ENCODE results near the gene NECAB2.

NECAB2 gene

DNA sequence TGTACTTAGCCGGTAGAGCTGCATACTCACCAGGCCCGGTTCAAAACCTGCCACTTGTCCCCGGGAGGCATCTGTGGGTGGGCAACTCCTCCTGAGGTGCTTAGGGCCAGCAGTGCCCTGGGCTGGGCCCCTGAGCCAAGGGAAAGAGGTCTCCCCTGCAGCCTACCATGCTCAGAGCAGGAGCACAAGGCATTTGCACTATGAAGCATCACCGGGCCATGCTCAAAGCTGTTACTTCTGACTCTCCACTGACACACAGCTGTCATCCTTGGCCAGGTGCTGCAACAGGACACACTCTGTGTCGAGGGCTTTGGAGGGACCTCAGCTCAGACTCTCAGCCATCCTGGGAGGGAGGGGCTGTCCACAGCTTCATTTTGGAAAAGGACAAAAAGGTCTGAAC lies 37.3 kb downstream of the NECAB2 start:
- H3K27me3 ChIP-seq (ENCODE audit: low read depth, low read length): no peaks in the 10 kb centered on the region
- H3K4me3 ChIP-seq (ENCODE audit: low read depth in 1 of 2, low read length in 2 of 2): no peak overlapping the region
- H3K9me3 ChIP-seq (ENCODE audit: control insufficient read depth in 1 of 2, low read length in 2 of 2): no peaks in the 10 kb centered on the region
- no peak overlapping the region for H3K27ac ChIP-seq (ENCODE audit: low read length)
- H3K4me1 ChIP-seq (ENCODE audit: control insufficient read depth in 1 of 2, insufficient read depth in 2 of 2, low read length in 2 of 2): no peaks in the 10 kb centered on the region
- no peaks in the 10 kb centered on the region for H3K36me3 ChIP-seq (ENCODE audit: control insufficient read depth in 1 of 2, insufficient read depth in 2 of 2, low read length in 2 of 2)

DNA sequence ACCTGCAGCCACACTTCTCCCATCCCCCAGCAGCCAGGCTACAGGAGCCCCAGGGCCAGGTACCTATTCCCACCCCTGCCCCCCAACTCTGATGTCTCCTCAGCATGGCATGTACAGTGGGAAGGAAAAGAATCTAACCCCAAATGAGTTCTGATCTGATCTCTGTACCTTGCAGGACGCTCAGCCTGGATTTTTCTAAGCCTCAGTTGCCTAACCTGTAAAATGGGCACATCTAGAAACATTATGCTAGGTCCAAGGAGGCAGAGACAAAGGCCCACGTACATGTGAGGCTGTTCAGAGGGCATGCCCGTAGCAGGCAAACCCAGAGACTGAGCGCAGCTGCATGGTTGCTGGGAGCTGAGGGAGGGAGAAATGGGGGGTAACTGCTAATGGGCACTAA lies 39.5 kb downstream of the NECAB2 start:
- H3K4me3 ChIP-seq (ENCODE audit: low read depth in 1 of 2, low read length in 2 of 2): no peak overlapping the region
- no peaks in the 10 kb centered on the region for H3K4me1 ChIP-seq (ENCODE audit: control insufficient read depth in 1 of 2, insufficient read depth in 2 of 2, low read length in 2 of 2)
- H3K36me3 ChIP-seq (ENCODE audit: control insufficient read depth in 1 of 2, insufficient read depth in 2 of 2, low read length in 2 of 2): no peaks in the 10 kb centered on the region
- H3K9me3 ChIP-seq (ENCODE audit: control insufficient read depth in 1 of 2, low read length in 2 of 2): no peaks in the 10 kb centered on the region
- H3K27ac ChIP-seq (ENCODE audit: low read length): no peak overlapping the region
- no peaks in the 10 kb centered on the region for H3K27me3 ChIP-seq (ENCODE audit: low read depth, low read length)

DNA sequence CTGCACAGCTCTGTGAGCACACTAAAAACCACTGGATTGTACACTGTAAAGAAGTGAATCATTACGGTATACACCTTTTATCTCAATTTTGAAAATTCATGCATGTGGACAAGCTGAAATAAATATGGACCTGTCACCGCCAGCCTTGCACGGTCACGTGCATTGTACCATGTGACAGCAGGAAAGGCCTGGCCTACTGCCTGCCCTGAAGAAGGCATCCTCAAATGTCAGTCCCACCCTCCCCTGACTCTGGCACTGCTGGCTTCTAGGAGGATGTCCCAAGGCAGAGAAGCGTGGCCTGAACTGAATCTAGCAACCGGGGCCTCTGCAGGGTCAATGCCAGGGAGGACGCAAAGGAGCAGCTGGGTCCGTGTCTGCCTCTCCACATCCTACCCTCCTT lies 39.9 kb downstream of the NECAB2 start:
- Histone ChIP-seq H3K36me3 (ENCODE audit: control insufficient read depth in 1 of 2, insufficient read depth in 2 of 2, low read length in 2 of 2) (no peaks in the 10 kb centered on the region), H3K9me3 (ENCODE audit: control insufficient read depth in 1 of 2, low read length in 2 of 2) (no peaks in the 10 kb centered on the region), H3K4me1 (ENCODE audit: control insufficient read depth in 1 of 2, insufficient read depth in 2 of 2, low read length in 2 of 2) (no peaks in the 10 kb centered on the region), H3K27ac (ENCODE audit: low read length) (no peak overlapping the region), H3K27me3 (ENCODE audit: low read depth, low read length) (no peaks in the 10 kb centered on the region), H3K4me3 (ENCODE audit: low read depth in 1 of 2, low read length in 2 of 2) (no peak overlapping the region)

DNA sequence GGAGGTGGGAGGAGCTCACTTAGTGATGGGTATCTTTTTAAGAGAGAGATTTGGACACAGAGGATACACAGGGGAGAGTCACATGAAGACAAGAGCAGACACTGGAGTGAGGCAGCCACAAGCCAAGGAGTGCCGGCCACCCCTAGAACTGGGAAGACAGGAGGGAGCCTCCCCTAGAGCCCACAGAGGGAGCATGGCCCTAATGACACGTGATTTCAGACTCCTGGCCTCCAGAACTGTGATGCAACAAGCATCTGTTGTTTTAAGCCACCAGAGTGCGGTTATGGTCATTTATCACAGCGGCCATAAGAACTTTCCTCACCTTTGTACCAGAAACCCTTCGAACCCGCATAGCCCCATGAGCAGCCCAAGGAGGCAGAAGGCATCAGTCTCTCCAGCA lies 41.2 kb downstream of the NECAB2 start:
- no peaks in the 10 kb centered on the region for H3K9me3 ChIP-seq (ENCODE audit: control insufficient read depth in 1 of 2, low read length in 2 of 2)
- no peaks in the 10 kb centered on the region for H3K27me3 ChIP-seq (ENCODE audit: low read depth, low read length)
- H3K4me3 ChIP-seq (ENCODE audit: low read depth in 1 of 2, low read length in 2 of 2): no peak overlapping the region
- no peaks in the 10 kb centered on the region for H3K4me1 ChIP-seq (ENCODE audit: control insufficient read depth in 1 of 2, insufficient read depth in 2 of 2, low read length in 2 of 2)
- no peak overlapping the region for H3K27ac ChIP-seq (ENCODE audit: low read length)
- no peaks in the 10 kb centered on the region for H3K36me3 ChIP-seq (ENCODE audit: control insufficient read depth in 1 of 2, insufficient read depth in 2 of 2, low read length in 2 of 2)

DNA sequence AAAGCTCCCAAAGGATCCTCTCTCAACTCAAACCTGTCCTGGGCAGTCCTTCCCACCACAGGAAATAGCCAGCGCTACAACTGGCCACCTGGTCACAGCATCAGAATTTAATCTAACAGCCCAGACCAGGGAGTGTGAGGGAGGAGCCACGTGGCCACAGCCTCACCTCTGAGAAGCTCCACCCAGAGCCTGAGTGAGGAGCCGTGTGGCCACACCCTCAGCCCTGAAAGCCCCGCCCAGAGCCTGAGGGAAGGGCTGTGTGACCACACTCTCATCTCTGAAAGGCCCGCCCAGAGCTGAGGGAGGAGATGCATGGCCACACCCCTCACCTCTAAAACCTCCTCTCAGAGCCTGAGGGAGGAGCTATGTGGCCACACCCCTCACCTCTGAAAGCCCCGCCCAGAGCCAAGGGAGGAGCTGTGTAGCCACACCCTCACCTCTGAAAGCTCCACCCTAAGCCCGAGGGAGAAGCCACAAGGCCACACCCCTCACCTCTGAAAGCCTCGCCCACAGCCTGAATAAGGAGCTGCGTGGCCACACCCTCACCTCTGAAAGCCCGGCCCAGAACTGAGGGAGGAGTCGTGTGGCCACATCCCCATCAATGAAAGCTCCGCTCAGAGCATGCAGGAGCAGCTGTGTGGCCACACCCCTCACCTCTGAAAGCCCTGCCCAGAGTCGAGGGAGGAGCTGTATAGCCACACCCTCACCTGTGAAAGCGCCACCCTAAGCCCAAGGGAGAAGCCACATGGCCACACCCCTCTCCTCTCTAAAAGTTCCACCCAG lies 45.9 kb downstream of the NECAB2 start:
- H3K27ac ChIP-seq (ENCODE audit: low read length): no peak overlapping the region
- H3K9me3 ChIP-seq (ENCODE audit: control insufficient read depth in 1 of 2, low read length in 2 of 2): no peaks in the 10 kb centered on the region
- H3K27me3 ChIP-seq (ENCODE audit: low read depth, low read length): no peaks in the 10 kb centered on the region
- H3K4me1 ChIP-seq (ENCODE audit: control insufficient read depth in 1 of 2, insufficient read depth in 2 of 2, low read length in 2 of 2): no peaks in the 10 kb centered on the region
- no peaks in the 10 kb centered on the region for H3K36me3 ChIP-seq (ENCODE audit: control insufficient read depth in 1 of 2, insufficient read depth in 2 of 2, low read length in 2 of 2)
- no peak overlapping the region for H3K4me3 ChIP-seq (ENCODE audit: low read depth in 1 of 2, low read length in 2 of 2)

DNA sequence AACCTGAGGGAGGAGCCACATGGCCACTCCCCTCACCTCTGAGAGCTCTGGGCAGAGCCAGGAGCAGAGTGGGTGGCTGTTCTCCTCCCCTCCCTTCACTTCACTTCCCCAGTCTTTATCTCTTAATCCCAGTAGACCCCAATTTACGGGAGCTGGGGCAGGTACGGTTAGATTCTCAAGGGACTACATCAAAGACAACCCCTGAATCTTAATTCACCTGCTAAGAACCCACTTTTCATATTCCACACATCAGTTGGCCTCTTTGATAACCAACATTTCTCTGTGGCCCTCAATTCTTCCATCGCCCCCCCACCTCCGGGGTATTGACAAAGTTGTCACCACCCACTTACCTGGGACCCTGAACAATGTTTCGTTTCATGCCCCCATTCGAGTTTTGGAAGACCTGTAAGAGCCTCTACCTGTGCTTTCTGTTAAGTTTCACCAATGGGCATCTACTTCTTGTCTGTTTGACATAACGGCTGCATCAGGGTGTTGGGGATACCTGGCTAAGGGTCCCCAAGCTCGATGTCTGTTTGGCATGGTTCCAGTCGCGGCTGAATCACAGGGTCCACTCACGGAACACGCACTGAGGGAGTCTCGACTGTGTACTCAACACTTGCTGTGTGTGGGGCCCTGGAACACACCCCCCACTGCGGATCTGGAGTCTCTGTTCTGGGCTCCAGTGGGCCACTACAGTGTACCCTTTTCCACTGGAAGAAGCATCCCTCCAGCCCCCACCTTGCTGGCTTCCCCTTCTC lies 46.7 kb downstream of the NECAB2 start:
- Histone ChIP-seq H3K27ac (ENCODE audit: low read length) (no peak overlapping the region), H3K4me3 (ENCODE audit: low read depth in 1 of 2, low read length in 2 of 2) (no peak overlapping the region), H3K9me3 (ENCODE audit: control insufficient read depth in 1 of 2, low read length in 2 of 2) (no peaks in the 10 kb centered on the region), H3K4me1 (ENCODE audit: control insufficient read depth in 1 of 2, insufficient read depth in 2 of 2, low read length in 2 of 2) (no peaks in the 10 kb centered on the region), H3K36me3 (ENCODE audit: control insufficient read depth in 1 of 2, insufficient read depth in 2 of 2, low read length in 2 of 2) (no peaks in the 10 kb centered on the region), H3K27me3 (ENCODE audit: low read depth, low read length) (no peaks in the 10 kb centered on the region)

DNA sequence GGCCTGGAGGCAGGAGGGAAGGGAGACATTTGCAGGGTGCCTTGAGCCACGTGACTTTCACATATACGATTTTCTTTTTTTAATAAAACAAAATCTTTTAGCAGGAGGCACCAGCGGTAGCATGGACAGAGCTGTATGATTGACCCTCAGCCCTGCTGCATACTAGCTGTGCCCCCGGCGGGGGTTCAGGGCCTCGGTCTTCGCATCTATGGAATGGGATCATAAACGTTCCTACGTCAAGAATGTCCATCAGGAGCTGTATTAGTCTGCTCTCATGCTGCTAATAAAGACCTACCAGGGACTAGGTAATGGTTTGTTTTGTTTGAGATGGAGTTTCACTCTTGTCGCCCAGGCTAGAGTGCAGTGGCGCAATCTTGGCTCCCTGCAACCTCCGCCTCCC lies 47.4 kb downstream of the NECAB2 start:
- no peak overlapping the region for H3K27ac ChIP-seq (ENCODE audit: low read length)
- H3K4me1 ChIP-seq (ENCODE audit: control insufficient read depth in 1 of 2, insufficient read depth in 2 of 2, low read length in 2 of 2): no peaks in the 10 kb centered on the region
- no peaks in the 10 kb centered on the region for H3K36me3 ChIP-seq (ENCODE audit: control insufficient read depth in 1 of 2, insufficient read depth in 2 of 2, low read length in 2 of 2)
- H3K9me3 ChIP-seq (ENCODE audit: control insufficient read depth in 1 of 2, low read length in 2 of 2): no peaks in the 10 kb centered on the region
- no peaks in the 10 kb centered on the region for H3K27me3 ChIP-seq (ENCODE audit: low read depth, low read length)
- H3K4me3 ChIP-seq (ENCODE audit: low read depth in 1 of 2, low read length in 2 of 2): no peak overlapping the region

DNA sequence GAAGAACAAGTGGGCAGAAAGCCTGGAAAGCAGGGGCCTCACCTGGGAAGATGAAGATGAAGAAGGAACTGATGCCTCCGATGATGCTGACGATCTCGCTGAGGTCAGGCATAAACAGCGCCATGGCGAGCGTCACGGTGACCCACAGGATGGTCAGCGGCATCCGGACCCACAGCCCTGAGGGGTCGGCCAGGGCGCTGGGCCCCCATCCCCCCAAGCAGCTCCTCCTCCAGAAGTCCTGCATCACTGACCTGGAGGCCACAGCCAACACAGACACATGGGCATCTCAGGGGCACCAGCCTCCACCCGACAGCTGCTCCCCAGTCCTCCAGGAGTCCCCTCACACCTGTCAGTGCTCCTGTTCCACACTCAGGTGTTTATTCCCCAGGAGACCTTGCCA lies 48.4 kb downstream of the NECAB2 start:
- no peak overlapping the region for H3K4me3 ChIP-seq (ENCODE audit: low read depth in 1 of 2, low read length in 2 of 2)
- H3K36me3 ChIP-seq (ENCODE audit: control insufficient read depth in 1 of 2, insufficient read depth in 2 of 2, low read length in 2 of 2): no peaks in the 10 kb centered on the region
- peaks cover 0 to 9% of the 10 kb centered on the region in 2 donors for H3K9me3 ChIP-seq (ENCODE audit: control insufficient read depth in 1 of 2, low read length in 2 of 2)
- no peaks in the 10 kb centered on the region for H3K4me1 ChIP-seq (ENCODE audit: control insufficient read depth in 1 of 2, insufficient read depth in 2 of 2, low read length in 2 of 2)
- H3K27ac ChIP-seq (ENCODE audit: low read length): no peak overlapping the region
- H3K27me3 ChIP-seq (ENCODE audit: low read depth, low read length): no peaks in the 10 kb centered on the region

DNA sequence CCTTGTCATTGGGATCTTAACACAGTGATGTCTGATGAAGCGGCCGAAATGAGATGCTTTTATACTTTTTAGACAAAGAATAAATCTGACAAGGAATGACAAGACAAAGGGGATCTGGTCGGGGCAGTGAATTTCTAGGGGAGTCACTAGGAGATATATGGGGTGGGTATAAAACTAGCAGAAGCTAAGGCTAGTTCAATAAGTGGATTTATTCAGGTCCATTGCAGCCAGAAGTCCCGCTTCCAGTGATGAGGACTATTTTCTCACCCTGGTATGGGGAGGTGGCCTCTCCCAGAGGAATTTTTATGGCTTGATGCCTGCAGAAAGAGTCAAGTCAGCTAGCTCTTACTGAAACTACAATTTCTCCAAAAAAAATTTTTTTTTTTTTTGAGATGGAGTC lies 50.7 kb downstream of the NECAB2 start:
- Histone ChIP-seq H3K4me3 (ENCODE audit: low read depth in 1 of 2, low read length in 2 of 2) (no peak overlapping the region), H3K27ac (ENCODE audit: low read length) (no peak overlapping the region), H3K4me1 (ENCODE audit: control insufficient read depth in 1 of 2, insufficient read depth in 2 of 2, low read length in 2 of 2) (peaks cover 0 to 2% of the 10 kb centered on the region in 2 donors), H3K27me3 (ENCODE audit: low read depth, low read length) (no peaks in the 10 kb centered on the region), H3K9me3 (ENCODE audit: control insufficient read depth in 1 of 2, low read length in 2 of 2) (peaks cover 0 to 9% of the 10 kb centered on the region in 2 donors), H3K36me3 (ENCODE audit: control insufficient read depth in 1 of 2, insufficient read depth in 2 of 2, low read length in 2 of 2) (no peaks in the 10 kb centered on the region)

DNA sequence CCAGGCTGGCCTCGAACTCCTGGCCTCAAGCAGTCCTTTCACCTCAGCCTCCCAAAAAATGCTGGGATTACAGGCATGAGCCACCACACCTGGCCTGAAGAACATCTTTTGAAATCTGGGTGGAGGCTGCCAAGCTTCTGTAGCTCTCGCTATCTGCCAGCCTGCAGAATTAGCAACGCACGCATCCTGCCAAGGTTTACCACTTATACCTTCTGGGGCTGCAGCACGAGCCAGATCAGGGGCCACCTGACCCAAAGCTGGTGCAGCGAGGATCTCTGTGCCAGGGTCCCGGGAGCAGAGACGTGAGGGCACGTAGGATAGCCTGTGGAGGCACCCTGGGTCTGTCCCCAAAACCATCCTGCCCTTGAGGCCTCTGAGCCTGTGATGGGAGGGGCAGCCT lies 52.3 kb downstream of the NECAB2 start:
- H3K4me1 ChIP-seq (ENCODE audit: control insufficient read depth in 1 of 2, insufficient read depth in 2 of 2, low read length in 2 of 2): peaks cover 0 to 3% of the 10 kb centered on the region in 2 donors
- no peaks in the 10 kb centered on the region for H3K36me3 ChIP-seq (ENCODE audit: control insufficient read depth in 1 of 2, insufficient read depth in 2 of 2, low read length in 2 of 2)
- H3K27me3 ChIP-seq (ENCODE audit: low read depth, low read length): no peaks in the 10 kb centered on the region
- no peak overlapping the region for H3K4me3 ChIP-seq (ENCODE audit: low read depth in 1 of 2, low read length in 2 of 2)
- H3K9me3 ChIP-seq (ENCODE audit: control insufficient read depth in 1 of 2, low read length in 2 of 2): peaks cover 0 to 9% of the 10 kb centered on the region in 2 donors
- no peak overlapping the region for H3K27ac ChIP-seq (ENCODE audit: low read length)

DNA sequence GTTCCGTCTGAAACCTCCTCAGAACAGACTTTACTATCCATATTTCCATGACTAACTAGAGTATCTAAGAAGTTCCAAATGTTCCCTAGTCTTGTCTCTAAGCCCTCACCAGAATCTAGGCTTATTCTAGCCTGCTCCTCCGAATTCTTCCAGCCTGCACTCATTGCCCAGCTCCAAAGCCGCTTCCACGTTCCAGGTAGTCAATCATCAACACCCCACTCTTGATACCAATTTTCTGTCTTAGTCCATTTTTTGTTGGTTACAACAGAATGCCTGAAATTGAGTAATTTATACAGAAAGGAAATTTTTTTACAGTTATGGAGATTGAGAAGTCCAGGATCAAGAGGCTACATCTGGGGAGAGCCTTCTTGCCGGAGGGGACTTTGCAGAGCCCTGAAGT lies 53.4 kb downstream of the NECAB2 start:
- no peak overlapping the region for H3K4me3 ChIP-seq (ENCODE audit: low read depth in 1 of 2, low read length in 2 of 2)
- H3K36me3 ChIP-seq (ENCODE audit: control insufficient read depth in 1 of 2, insufficient read depth in 2 of 2, low read length in 2 of 2): no peaks in the 10 kb centered on the region
- H3K9me3 ChIP-seq (ENCODE audit: control insufficient read depth in 1 of 2, low read length in 2 of 2): peaks cover 0 to 9% of the 10 kb centered on the region in 2 donors
- H3K27ac ChIP-seq (ENCODE audit: low read length): no peak overlapping the region
- H3K4me1 ChIP-seq (ENCODE audit: control insufficient read depth in 1 of 2, insufficient read depth in 2 of 2, low read length in 2 of 2): peaks cover 0 to 3% of the 10 kb centered on the region in 2 donors
- H3K27me3 ChIP-seq (ENCODE audit: low read depth, low read length): peaks cover under 1% of the 10 kb centered on the region

All from muscle layer of duodenum (tissue), 2 donors.